ENCODE data around the gene SETD3. TPM values are rescaled to one million over a fixed set of nuclear protein-coding genes. Genes with fewer than 3 reads are reported as not detected.

Gene SETD3
- total RNA-seq, 4 donors from 2014 or later, result 127 to 184 (median 162) TPM

DNA sequence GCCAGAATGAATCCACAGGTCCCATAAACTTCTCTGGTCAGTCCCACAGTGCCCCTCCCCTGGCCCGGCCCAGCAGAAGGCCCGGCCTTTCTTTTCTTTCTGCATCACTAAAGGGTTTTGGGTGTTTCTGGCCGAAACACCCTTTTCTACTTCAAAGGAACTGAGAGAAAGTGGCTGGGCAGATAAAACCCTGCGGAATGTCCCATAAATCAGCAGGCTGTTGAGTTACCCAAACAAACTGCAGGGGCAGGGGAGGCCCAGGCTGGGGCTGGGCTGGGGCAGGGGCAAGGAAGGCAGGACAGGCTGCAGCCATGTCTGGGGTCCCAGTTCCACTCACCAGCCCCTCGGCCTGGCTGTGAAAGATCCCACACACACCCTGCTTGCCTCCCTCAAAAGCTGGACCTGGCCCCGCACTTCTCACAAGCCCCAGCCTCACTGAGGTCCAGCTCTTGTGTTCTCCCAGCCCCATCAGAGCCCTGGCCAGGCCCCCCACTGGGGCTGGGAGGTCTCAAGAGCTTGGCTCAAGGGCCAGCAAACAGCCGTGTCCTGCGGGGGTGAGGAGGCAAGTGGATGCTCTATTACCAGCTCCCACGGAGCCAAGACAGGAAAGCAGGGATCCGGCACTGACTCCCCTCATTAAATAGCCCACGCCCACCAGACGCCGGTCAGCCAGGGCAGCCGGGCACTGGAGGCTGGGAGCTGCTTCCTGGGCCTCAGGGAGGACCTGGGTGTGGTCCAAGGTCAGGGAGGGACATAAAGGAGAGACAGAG, 42.5 kb upstream of the SETD3 start:
- no peaks in the 10 kb centered on the region for H3K9me3 ChIP-seq
- no peaks in the 10 kb centered on the region for H3K27me3 ChIP-seq
- H3K27ac ChIP-seq, result peak overlapping the region; percentile 22 to 86 (median 78)
- no peak for ATAC-seq
- no peak for TF ChIP-seq EP300 (IDR thresholded peaks at IDR 0.05)
- TF ChIP-seq POLR2AphosphoS5 (IDR thresholded peaks at IDR 0.05), result no peak
- TF ChIP-seq POLR2A (IDR thresholded peaks at IDR 0.05), result no peak
- no peak for TF ChIP-seq CTCF (IDR thresholded peaks at IDR 0.05)
- H3K4me3 ChIP-seq, result no peak overlapping the region
- H3K36me3 ChIP-seq, result peaks cover 0 to 6% of the 10 kb centered on the region in 2 donors
- H3K4me1 ChIP-seq, result peaks cover 3 to 69% (median 42%) of the 10 kb centered on the region in 3 donors
- WGBS, 2 donors (ENCODE audit: low coverage in 1 of 2), result 3 to 50% methylated on average over 2 to 7 of the region's 14 CpGs

DNA sequence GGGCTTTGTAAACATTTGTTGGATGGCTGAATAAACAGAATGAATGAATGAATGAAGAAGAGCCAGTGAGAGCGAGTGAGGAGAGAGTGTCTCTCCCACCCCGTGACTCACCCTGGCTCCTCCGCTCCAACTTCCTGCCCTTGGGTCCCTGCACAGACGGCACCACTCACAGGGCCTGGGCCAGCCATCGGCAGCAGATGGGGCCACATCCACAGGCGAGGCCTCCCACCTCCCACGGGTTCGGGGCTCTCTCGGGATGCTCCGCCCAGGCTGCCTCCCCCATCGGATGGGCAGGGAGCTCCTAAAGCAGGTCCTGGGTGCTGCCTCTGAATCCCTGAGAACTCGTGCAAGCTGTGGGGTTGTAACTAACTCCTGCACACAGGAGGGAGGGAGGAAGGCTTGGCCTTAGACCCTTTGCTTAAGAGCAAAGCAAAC, 41.8 kb upstream of the SETD3 start:
- no peak overlapping the region for H3K4me3 ChIP-seq
- H3K27me3 ChIP-seq, result no peaks in the 10 kb centered on the region
- H3K4me1 ChIP-seq, result peaks cover 3 to 76% (median 44%) of the 10 kb centered on the region in 3 donors
- H3K36me3 ChIP-seq, result peaks cover 0 to 6% of the 10 kb centered on the region in 2 donors
- peak; percentile 47 for ATAC-seq
- H3K9me3 ChIP-seq, result no peaks in the 10 kb centered on the region
- H3K27ac ChIP-seq, result peak overlapping the region in 3 of 4 donors; percentile 76 to 86 (median 79)
- WGBS, 2 donors (ENCODE audit: low coverage in 1 of 2), result 23% methylated on average over 4 of the region's 12 CpGs; no CpG with 5 or more reads in 1 of the 2 donors
- no peak for TF ChIP-seq POLR2A (IDR thresholded peaks at IDR 0.05)
- TF ChIP-seq POLR2AphosphoS5 (IDR thresholded peaks at IDR 0.05), result no peak
- TF ChIP-seq EP300 (IDR thresholded peaks at IDR 0.05), result no peak
- TF ChIP-seq CTCF (IDR thresholded peaks at IDR 0.05), result peak in 1 of 4 experiments; percentile 10

DNA sequence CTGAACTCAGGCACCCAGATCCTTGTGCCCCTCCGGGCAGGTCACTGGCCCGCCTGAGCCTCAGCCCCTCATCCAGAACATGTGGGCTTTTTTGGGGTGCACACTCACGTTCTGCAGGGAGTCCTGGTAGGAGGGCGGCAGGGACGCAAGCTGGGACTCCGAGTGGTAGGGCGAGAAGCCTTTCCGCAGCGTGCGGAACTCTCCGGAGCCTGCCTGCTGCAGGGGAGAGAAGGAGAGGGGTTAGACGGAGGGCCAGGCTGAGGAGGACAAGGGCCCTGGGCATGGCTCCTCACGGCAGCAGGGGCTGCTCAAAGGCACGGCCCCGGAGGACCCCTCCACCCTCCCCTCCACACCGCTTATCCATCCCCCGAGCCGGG, 41.4 kb upstream of the SETD3 start:
- Histone ChIP-seq H3K4me3 (no peak overlapping the region), H3K36me3 (peaks cover 0 to 6% of the 10 kb centered on the region in 2 donors), H3K9me3 (no peaks in the 10 kb centered on the region), H3K4me1 (peaks cover 3 to 77% (median 44%) of the 10 kb centered on the region in 3 donors), H3K27ac (peak overlapping the region in 3 of 4 donors; percentile 76 to 86 (median 79)), H3K27me3 (no peaks in the 10 kb centered on the region)
- ATAC-seq, result no peak
- TF ChIP-seq EP300 (IDR thresholded peaks at IDR 0.05) (no peak), CTCF (IDR thresholded peaks at IDR 0.05) (no peak), POLR2AphosphoS5 (IDR thresholded peaks at IDR 0.05) (no peak), POLR2A (IDR thresholded peaks at IDR 0.05) (no peak)
- no CpG with 5 or more reads among the region's 18 CpGs for WGBS, 2 donors (ENCODE audit: low coverage in 1 of 2)

DNA sequence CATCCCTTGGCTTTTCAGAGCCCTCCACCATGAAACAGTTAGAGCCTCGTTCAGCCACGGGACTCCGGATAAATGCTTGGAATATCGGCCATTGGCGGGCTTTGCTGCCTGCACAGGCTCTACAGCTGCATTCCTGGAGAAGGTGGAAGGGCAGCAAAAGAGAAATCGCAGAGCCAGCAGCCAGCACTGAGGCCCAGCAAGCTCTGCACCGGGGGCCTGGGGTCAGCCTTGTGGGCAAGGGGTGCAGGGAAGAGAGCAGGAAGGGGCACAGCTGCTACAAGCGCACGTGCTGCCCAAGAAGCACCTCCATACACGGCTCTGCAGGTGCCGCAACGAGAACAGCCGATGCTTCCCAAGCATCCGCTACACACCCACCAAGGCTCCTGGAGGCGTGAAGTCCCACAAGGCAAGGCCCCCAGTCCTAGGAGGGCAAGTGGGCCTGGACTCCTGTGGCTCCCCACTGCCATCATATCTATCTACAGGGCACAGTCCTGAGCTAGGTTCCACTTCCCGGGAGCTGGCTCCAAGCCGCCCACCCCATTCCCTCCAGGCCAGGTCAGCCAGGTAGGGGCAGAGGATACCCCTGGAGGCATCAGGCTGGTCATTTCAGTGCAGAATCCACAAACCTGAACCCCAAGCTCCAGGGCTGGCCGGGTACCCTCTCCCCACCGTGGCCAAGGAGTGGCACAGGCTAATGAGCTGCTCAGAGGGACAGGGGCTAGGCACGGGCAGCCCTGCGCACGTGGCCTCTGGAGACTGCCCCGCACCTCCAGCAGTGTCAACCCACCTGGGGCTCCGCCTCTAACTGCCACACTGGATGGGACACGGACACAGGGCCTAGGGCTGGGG, 40.7 kb upstream of the SETD3 start:
- peak overlapping the region in 3 of 4 donors; percentile 24 to 86 (median 79) for H3K27ac ChIP-seq
- H3K9me3 ChIP-seq, result no peaks in the 10 kb centered on the region
- no peaks in the 10 kb centered on the region for H3K27me3 ChIP-seq
- TF ChIP-seq POLR2AphosphoS5 (IDR thresholded peaks at IDR 0.05) (no peak), EP300 (IDR thresholded peaks at IDR 0.05) (no peak), POLR2A (IDR thresholded peaks at IDR 0.05) (no peak), CTCF (IDR thresholded peaks at IDR 0.05) (no peak)
- WGBS, 2 donors (ENCODE audit: low coverage in 1 of 2), result no CpG with 5 or more reads among the region's 25 CpGs
- no peak overlapping the region for H3K4me3 ChIP-seq
- no peak for ATAC-seq
- peaks cover 3 to 74% (median 44%) of the 10 kb centered on the region in 3 donors for H3K4me1 ChIP-seq
- H3K36me3 ChIP-seq, result peaks cover 0 to 6% of the 10 kb centered on the region in 2 donors

Data from gastroesophageal sphincter (tissue), 4 donors.